Measurements from ENCODE around the gene FRMPD1.
"Not testable (repeated sequence)": the region's sequence is repeated elsewhere in the genome, so short reads cannot be mapped to it uniquely, and the experiment has no call there.

The FRMPD1 gene

GRCh38 chr9:37650873-37651768 lies at the start of gene FRMPD1:
Gene FRMPD1 (plus strand): TSS chr9:37650954. CDS start chr9:37692642, 41,688 bp downstream.
- peak; percentile 4 for DNase-seq (ENCODE audit: low read depth)

- not testable (repeated sequence) for DNase-seq (ENCODE audit: low read depth)
Measured at GRCh38 chr9:37602061-37602460, 48.7 kb upstream of the FRMPD1 start.

GRCh38 chr9:37602817-37603216 lies 47.9 kb upstream of the FRMPD1 start:
- DNase-seq (ENCODE audit: low read depth), result no peak

GRCh38 chr9:37604296-37604695 lies 46.5 kb upstream of the FRMPD1 start:
- DNase-seq (ENCODE audit: low read depth), result no peak

GRCh38 chr9:37608250-37608649 lies 42.5 kb upstream of the FRMPD1 start:
- no peak for DNase-seq (ENCODE audit: low read depth)

- no peak for DNase-seq (ENCODE audit: low read depth)
Measured at GRCh38 chr9:37609735-37610397, 40.9 kb upstream of the FRMPD1 start.

- no peak for DNase-seq (ENCODE audit: low read depth)
Measured at GRCh38 chr9:37611014-37611413, 39.7 kb upstream of the FRMPD1 start.

- DNase-seq (ENCODE audit: low read depth), result no peak
Measured at GRCh38 chr9:37611961-37612360, 38.8 kb upstream of the FRMPD1 start.

GRCh38 chr9:37617161-37617560 lies 33.6 kb upstream of the FRMPD1 start:
- DNase-seq (ENCODE audit: low read depth), result no peak

- no peak for DNase-seq (ENCODE audit: low read depth)
Measured at GRCh38 chr9:37617832-37618231, 32.9 kb upstream of the FRMPD1 start.

GRCh38 chr9:37618817-37619216 lies 31.9 kb upstream of the FRMPD1 start:
- DNase-seq (ENCODE audit: low read depth), result no peak

GRCh38 chr9:37619806-37620205 lies 30.9 kb upstream of the FRMPD1 start:
- DNase-seq (ENCODE audit: low read depth), result no peak

- no peak for DNase-seq (ENCODE audit: low read depth)
Measured at GRCh38 chr9:37620396-37620795, 30.4 kb upstream of the FRMPD1 start.

- DNase-seq (ENCODE audit: low read depth), result no peak
Measured at GRCh38 chr9:37621273-37622121, 29.3 kb upstream of the FRMPD1 start.

- no peak for DNase-seq (ENCODE audit: low read depth)
Measured at GRCh38 chr9:37622462-37622861, 28.3 kb upstream of the FRMPD1 start.

- DNase-seq (ENCODE audit: low read depth), result no peak
Measured at GRCh38 chr9:37623267-37623666, 27.5 kb upstream of the FRMPD1 start.

GRCh38 chr9:37624073-37624472 lies 26.7 kb upstream of the FRMPD1 start:
- DNase-seq (ENCODE audit: low read depth), result no peak

GRCh38 chr9:37625036-37625757 lies 25.6 kb upstream of the FRMPD1 start:
- DNase-seq (ENCODE audit: low read depth), result no peak

GRCh38 chr9:37625758-37626147 lies 25.0 kb upstream of the FRMPD1 start:
- DNase-seq (ENCODE audit: low read depth), result no peak

- DNase-seq (ENCODE audit: low read depth), result no peak
Measured at GRCh38 chr9:37626708-37627292, 24.0 kb upstream of the FRMPD1 start.

- no peak for DNase-seq (ENCODE audit: low read depth)
Measured at GRCh38 chr9:37632479-37632878, 18.3 kb upstream of the FRMPD1 start.

Measured in stimulated activated CD8-positive, alpha-beta memory T cell treated with anti-CD3 and anti-CD28 coated beads, Interleukin-15, amount 100 ng/mL, for 1 hour (primary cell).